Body of pancreas (tissue), 4 donors: ENCODE data around the gene ADGRD1.

ENCODE experiments used
- POLR2A ChIP-seq, 3 donors: fragments of 450-650 bp; IDR thresholded peaks; one replicate each; pipeline ENCODE4 v1.6.1; 2016; ENCODE audit warnings: antibody characterized with exemption in 3 of 3, mild to moderate bottlenecking in 2 of 3
- TF ChIP-seq, protein P1 (sequence below), 7 experiments: fragments of 450-650 bp in 4 of 7; fragments of 200-600 bp in 3 of 7; sonication (generic) in 3 of 7; IDR thresholded peaks; one replicate each; pipeline ENCODE4 v1.5.1; 2016 to 2019; ENCODE audit warnings: antibody characterized with exemption in 7 of 7

DNA sequence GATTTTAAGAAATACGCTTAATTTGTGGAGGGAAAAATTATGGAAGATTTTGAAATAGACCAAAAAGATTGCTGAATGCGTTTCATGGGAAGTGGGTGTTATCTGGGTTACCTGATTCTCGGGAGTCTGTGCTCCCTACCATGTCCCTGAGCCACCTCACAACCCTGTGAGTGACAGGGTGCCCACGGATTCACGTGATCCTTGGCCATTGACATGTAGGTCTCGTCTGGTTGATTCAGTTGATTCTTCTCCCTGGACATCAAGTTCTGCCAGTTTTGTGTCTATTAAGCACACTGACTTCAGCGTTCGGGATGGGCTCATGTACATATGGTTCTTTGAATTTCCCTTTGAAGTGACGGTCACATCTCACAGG is 101.4 kb downstream of the ADGRD1 start:
- TF ChIP-seq, protein P1, sequence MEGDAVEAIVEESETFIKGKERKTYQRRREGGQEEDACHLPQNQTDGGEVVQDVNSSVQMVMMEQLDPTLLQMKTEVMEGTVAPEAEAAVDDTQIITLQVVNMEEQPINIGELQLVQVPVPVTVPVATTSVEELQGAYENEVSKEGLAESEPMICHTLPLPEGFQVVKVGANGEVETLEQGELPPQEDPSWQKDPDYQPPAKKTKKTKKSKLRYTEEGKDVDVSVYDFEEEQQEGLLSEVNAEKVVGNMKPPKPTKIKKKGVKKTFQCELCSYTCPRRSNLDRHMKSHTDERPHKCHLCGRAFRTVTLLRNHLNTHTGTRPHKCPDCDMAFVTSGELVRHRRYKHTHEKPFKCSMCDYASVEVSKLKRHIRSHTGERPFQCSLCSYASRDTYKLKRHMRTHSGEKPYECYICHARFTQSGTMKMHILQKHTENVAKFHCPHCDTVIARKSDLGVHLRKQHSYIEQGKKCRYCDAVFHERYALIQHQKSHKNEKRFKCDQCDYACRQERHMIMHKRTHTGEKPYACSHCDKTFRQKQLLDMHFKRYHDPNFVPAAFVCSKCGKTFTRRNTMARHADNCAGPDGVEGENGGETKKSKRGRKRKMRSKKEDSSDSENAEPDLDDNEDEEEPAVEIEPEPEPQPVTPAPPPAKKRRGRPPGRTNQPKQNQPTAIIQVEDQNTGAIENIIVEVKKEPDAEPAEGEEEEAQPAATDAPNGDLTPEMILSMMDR (IDR thresholded peaks at IDR 0.05): no peak
- TF ChIP-seq POLR2A (IDR thresholded peaks at IDR 0.05): no peak
